ENCODE data around the gene XRCC6.
A peak's percentile ranks its signal among the peaks of the same experiment; 100 is the strongest.
"Not testable (repeated sequence)": the region's sequence is repeated elsewhere in the genome, so short reads cannot be mapped to it uniquely, and the experiment has no call there.

XRCC6 gene

GRCh38 chr22:41598891-41599635 lies 22.0 kb upstream of the XRCC6 start:
- DNase-seq (ENCODE audit: low read depth), result no peak

GRCh38 chr22:41600976-41601375 lies 20.1 kb upstream of the XRCC6 start:
- no peak for DNase-seq (ENCODE audit: low read depth)

DNA sequence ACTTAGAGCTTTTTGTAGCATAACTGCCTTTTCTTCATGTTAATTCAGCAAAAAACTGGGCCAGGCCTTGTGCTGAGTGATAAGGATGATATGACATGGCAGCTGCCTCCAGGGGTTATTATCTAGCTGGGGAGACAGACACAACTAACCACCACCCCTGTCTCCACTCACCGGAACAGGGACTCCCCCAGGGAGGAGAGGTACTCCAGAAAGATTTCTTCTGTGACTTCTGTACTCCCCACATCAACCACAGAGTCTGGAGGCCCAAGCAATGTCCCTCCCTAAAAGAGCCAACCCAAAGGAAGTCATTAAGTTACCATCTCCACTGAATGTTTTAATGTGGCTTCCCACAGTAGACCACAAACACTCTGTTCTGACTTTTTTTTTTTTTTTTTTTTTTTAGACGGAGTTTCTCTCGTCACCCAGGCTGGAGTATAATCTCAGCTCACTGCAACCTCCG lies 17.2 kb upstream of the XRCC6 start:
- DNase-seq (ENCODE audit: low read depth), result peak; percentile 55

DNA sequence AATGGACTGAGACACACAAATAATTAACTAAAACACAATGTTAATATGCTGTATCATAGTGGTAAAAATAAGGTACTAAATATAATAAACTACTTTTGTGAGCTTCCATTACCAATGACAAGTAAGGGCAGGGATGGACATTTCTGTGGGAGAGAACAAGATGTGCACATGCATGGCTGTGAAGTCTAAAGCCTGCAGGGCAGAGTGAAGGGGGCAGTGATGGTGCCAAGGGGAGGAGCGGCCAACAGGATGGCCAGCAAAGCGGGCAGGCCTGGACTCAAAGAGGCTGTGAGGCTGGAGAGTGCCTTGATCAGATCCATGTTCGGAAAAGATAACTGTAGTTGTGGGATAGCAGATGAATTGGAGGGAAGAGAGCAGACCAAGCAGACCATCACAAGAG lies 12.7 kb upstream of the XRCC6 start:
- DNase-seq (ENCODE audit: low read depth), result no peak

- no peak for DNase-seq (ENCODE audit: low read depth)
Observed at GRCh38 chr22:41612603-41613306, 8.3 kb upstream of the XRCC6 start.

- no peak for DNase-seq (ENCODE audit: low read depth)
Observed at GRCh38 chr22:41613456-41613855, 7.6 kb upstream of the XRCC6 start.

DNA sequence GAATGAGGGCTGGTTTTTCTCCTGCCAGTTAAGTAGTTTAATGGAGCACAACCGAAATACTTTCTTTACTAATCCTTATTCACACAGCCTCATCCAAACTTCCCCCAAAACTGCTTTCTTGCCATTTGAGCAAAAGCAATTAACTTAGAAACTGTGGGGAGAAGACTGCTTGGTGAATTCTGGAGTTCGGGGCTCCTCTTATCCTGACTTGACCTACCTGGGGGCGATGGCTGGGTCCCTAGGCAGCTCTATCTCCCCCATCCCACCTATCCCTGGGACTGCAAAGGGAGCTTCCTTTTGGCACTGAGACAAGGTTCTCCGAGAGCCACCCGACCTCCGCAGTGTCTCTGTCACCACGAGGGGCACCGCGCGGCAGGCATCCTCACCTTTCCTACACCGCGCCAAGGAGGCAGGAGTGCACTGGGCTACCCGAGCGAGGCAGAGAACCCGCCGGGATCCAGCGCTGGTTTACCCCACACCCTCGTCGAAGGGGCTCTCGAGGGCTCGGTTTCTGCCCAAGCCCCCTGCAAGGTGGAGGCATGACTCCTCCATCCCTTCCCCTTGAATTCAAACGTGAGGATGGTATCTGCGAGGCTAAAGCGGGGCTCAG lies 1.0 kb upstream of the XRCC6 start:
- peak; percentile 50 for DNase-seq (ENCODE audit: low read depth)

GRCh38 chr22:41620589-41621098 lies 451 bp upstream of the XRCC6 start, which contains the start of gene DESI1:
DESI1 (minus strand) TSS chr22:41621043; CDS start chr22:41620839, 204 bp downstream.
- no peak for DNase-seq (ENCODE audit: low read depth)

DNA sequence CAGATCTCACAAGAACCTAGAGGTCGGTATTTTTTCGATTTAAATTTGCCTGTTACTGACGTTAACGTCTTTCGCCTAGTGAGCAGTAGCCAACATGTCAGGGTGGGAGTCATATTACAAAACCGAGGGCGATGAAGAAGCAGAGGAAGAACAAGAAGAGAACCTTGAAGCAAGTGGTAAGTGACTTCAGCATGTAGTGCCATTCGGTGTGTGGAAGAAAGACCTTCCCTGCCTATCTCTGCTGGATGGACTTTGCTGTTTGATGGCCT lies 750 bp downstream of the XRCC6 start:
- DNase-seq (ENCODE audit: low read depth), result no peak

DNA sequence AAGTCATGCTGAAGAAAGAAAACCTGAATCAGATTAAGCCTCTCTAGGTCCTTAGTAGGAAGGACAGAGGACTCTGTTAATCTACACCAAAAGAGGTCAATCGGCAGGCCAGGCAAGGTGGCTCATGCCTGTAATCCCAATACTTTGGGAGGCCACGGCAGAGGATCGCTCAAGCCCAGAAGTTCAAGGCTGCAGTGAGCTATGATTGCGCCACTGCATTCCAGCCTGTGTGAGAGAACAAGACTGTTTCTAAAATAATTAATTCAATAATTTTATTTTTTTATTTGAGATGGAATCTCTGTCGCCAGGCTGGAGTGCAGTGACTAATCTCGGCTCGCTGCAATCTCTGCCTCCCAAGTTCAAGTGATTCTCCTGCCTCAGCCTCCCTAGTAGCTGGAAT lies 4.5 kb downstream of the XRCC6 start:
- DNase-seq (ENCODE audit: low read depth), result no peak

DNA sequence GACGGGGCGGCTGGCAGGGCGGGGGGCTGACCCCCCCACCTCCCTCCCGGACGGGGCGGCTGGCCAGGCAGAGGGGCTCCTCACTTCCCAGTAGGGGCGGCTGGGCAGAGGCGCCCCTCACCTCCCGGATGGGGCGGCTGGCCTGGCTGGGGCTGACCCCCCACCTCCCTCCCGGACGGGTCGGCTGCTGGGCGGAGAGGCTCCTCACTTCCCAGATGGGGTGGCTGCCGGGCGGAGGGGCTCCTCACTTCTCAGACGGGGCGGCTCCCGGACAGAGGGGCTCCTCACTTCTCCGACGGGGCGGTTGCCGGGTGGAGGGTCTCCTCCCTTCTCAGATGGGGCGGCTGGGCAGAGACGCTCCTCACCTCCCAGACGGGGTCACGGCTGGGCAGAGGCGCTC lies 10.0 kb downstream of the XRCC6 start:
- DNase-seq (ENCODE audit: low read depth), result not testable (repeated sequence)

DNA sequence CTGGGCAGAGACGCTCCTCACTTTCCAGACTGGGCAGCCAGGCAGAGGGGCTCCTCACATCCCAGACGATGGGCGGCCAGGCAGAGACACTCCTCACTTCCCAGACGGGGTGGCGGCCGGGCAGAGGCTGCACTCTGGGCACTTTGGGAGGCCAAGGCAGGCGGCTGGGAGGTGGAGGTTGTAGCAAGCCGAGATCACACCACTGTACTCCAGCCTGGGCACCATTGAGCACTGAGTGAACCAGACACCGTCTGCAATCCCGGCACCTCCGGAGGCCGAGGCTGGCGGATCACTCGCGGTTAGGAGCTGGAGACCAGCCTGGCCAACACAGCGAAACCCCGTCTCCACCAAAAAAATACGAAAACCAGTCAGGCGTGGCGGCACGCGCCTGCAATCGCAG lies 10.5 kb downstream of the XRCC6 start:
- DNase-seq (ENCODE audit: low read depth), result not testable (repeated sequence)

DNA sequence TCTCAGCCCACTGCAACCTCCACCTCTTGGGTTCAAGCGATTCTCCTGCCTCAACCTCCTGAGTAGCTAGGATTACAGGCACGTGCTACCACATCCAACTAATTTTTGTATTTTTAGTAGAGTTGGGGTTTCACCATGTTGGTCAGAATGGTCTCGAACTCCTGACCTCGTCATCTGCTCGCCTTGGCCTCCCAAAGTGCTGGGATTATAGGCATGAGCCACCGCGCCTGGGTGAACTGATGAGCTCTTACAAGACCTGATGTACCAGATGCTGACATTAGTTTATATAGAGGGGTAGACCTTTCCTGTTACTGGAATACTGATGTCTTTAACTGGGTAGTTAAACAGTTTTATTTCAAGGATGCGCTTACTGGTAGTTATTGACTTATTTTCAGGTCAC lies 13.5 kb downstream of the XRCC6 start:
- not testable (repeated sequence) for DNase-seq (ENCODE audit: low read depth)

DNA sequence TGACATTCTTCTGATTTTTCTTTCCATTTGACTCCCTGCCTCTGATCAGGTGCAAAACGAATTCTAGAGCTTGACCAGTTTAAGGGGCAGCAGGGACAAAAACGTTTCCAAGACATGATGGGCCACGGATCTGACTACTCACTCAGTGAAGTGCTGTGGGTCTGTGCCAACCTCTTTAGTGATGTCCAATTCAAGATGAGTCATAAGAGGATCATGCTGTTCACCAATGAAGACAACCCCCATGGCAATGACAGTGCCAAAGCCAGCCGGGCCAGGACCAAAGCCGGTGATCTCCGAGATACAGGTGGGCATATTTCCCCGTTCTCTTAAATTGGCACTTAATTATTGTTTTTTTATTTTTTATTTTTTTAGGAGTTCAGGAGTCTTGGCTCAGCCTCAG lies 15.4 kb downstream of the XRCC6 start:
- DNase-seq (ENCODE audit: low read depth), result no peak

DNA sequence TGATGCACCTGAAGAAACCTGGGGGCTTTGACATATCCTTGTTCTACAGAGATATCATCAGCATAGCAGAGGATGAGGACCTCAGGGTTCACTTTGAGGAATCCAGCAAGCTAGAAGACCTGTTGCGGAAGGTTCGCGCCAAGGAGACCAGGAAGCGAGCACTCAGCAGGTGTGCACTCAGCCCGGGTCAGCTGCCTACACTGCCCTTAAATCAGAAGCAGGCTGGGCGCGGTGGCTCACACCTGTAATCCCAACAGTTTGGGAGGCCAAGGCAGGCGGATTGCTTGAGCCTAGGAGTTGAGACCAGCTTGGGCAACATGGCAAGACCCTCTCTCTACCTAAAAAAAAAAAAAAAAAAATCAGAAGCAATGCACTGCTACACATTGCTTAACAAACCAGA lies 16.5 kb downstream of the XRCC6 start:
- not testable (repeated sequence) for DNase-seq (ENCODE audit: low read depth)

- no peak for DNase-seq (ENCODE audit: low read depth)
Observed at GRCh38 chr22:41638124-41638523, 17.0 kb downstream of the XRCC6 start.

GRCh38 chr22:41638748-41639147 lies 17.7 kb downstream of the XRCC6 start:
- no peak for DNase-seq (ENCODE audit: low read depth)

- DNase-seq (ENCODE audit: low read depth), result no peak
Observed at GRCh38 chr22:41641854-41642253, 20.8 kb downstream of the XRCC6 start.

DNA sequence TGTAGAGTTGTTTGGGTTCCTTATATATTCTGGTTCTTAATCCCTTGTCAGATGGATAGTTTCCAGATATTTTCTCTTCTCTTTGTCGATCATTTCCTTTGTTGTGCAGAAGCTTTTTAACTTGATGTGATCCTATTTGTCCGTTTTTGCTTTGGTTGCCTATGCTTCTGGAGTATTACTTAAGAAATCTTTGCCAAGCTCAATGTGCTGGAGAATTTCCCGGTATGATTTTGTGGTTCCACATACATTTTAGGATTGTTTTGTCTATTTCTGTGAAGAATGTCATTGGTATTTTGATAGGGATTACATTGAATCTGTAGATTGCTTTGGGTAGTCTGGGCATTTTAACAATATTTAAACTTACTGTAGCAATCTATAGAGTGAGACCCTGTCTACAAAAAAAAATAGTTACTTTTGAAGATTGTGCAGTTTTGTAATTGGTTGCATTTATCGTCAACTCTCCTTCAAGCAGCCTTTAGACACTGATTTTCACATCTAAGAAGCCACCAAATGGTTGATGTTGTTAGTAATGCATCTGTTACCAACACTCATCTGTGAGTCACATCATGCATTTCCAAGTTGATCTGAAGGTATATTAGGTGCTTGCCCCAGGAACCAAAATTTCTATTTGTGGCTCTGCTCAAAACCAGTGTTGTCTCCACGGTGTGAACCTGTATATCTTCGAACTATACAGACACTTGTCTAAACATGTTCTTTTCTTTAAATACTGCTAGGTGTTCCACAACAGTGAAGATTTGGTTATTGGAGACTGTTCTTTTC lies 21.4 kb downstream of the XRCC6 start:
- no peak for DNase-seq (ENCODE audit: low read depth)

GRCh38 chr22:41647771-41648170 lies 26.7 kb downstream of the XRCC6 start:
- no peak for DNase-seq (ENCODE audit: low read depth)

GRCh38 chr22:41648432-41648831 lies 27.3 kb downstream of the XRCC6 start:
- DNase-seq (ENCODE audit: low read depth), result no peak

- no peak for DNase-seq (ENCODE audit: low read depth)
Observed at GRCh38 chr22:41650229-41650628, 29.1 kb downstream of the XRCC6 start.

All from activated T-cell treated with anti-CD3 and anti-CD28 coated beads for 48 hours (primary cell).